Upper lobe of left lung (tissue), 6 donors: ENCODE data around the gene SMIM20. TPM values are rescaled to one million over a fixed set of nuclear protein-coding genes. Genes with fewer than 3 reads are reported as not detected.
"Not testable (repeated sequence)": the region's sequence is repeated elsewhere in the genome, so short reads cannot be mapped to it uniquely, and the experiment has no call there.

Experiments
- ATAC-seq, 2 donors: fragments of 200-7000 bp; cut with Tn5 transposase; one replicate each; pipeline ENCODE4 v1.9.1; 2022; ENCODE audit warnings: mild to moderate bottlenecking in 2 of 2, moderate library complexity in 2 of 2; ENCODE audit not compliant: low FRiP score in 2 of 2
- DNase-seq, 2 donors: peaks; one replicate each; pipeline ENCODE4 v3.0.0-alpha.2; 2019 to 2020
- H3K27ac ChIP-seq, 4 donors: fragments of 200-600 bp; sonication (generic); one replicate each; pipeline ENCODE4 v1.5.1; 2016 to 2019
- H3K27me3 ChIP-seq, 4 donors: fragments of 200-600 bp; sonication (generic); one replicate each; pipeline ENCODE4 v1.5.1; 2017 to 2019
- H3K36me3 ChIP-seq, 4 donors: fragments of 200-600 bp; sonication (generic); one replicate each; pipeline ENCODE4 v1.5.1; 2016 to 2019
- H3K4me1 ChIP-seq, 4 donors: fragments of 200-600 bp; sonication (generic); one replicate each; pipeline ENCODE4 v1.5.1; 2018 to 2019
- H3K4me3 ChIP-seq, 4 donors: fragments of 200-600 bp; sonication (generic); one replicate each; pipeline ENCODE4 v1.5.1; 2017 to 2019; ENCODE audit warnings: mild to moderate bottlenecking in 2 of 4, moderate library complexity in 1 of 4
- H3K9me3 ChIP-seq, 4 donors: fragments of 200-600 bp; sonication (generic); one replicate each; pipeline ENCODE4 v1.5.1; 2018 to 2019
- EP300 ChIP-seq, 4 donors: sonication (generic); formaldehyde crosslinking; IDR thresholded peaks; one replicate each; pipeline ENCODE4 v1.5.1; 2017; ENCODE audit warnings: antibody characterized with exemption in 4 of 4, control low read depth in 2 of 4
- POLR2A ChIP-seq, 4 donors: fragments of 450-650 bp; IDR thresholded peaks; one replicate each; pipeline ENCODE4 v1.5.1; 2016 to 2017; ENCODE audit warnings: antibody characterized with exemption in 4 of 4, mild to moderate bottlenecking in 2 of 4
- POLR2AphosphoS5 ChIP-seq, 2 donors: sonication (generic); formaldehyde crosslinking; IDR thresholded peaks; one replicate each; pipeline ENCODE4 v1.5.1; 2017; ENCODE audit warnings: antibody characterized with exemption in 2 of 2
- WGBS, 2 donors: methylation state at CpG; one replicate each; pipeline ENCODE4 v1.1.5; 2017 to 2018; 5-methylcytosine and 5-hydroxymethylcytosine counted together
- total RNA-seq, 6 donors: library from RNA; depleted of rRNA in 4 of 6; stranded (reverse); fragments of >200 nt in 4 of 6; gene quantifications; one replicate each; pipeline versions ENCODE4 v1.1.0 to v1.2.1, GENCODE V29; 2016 to 2021
- TF ChIP-seq, protein P1 (sequence below), 6 experiments: fragments of 450-650 bp in 4 of 6; fragments of 200-600 bp in 2 of 6; sonication (generic) in 2 of 6; IDR thresholded peaks; one replicate each; pipeline ENCODE4 v1.5.1; 2016 to 2019; ENCODE audit warnings: antibody characterized with exemption in 6 of 6
- donor health status: DM: no; HTN: no; CAD: no; lungs with moderate emphysema.
- donor health status: DM: no; HTN: yes; CAD: no; lungs with severe emphysema.

Gene SMIM20
- 10 to 100 TPM in 4 of 6 donors, 1 to 10 TPM in 2; 7.5 to 33.4 (median 20.8) TPM for total RNA-seq

DNA sequence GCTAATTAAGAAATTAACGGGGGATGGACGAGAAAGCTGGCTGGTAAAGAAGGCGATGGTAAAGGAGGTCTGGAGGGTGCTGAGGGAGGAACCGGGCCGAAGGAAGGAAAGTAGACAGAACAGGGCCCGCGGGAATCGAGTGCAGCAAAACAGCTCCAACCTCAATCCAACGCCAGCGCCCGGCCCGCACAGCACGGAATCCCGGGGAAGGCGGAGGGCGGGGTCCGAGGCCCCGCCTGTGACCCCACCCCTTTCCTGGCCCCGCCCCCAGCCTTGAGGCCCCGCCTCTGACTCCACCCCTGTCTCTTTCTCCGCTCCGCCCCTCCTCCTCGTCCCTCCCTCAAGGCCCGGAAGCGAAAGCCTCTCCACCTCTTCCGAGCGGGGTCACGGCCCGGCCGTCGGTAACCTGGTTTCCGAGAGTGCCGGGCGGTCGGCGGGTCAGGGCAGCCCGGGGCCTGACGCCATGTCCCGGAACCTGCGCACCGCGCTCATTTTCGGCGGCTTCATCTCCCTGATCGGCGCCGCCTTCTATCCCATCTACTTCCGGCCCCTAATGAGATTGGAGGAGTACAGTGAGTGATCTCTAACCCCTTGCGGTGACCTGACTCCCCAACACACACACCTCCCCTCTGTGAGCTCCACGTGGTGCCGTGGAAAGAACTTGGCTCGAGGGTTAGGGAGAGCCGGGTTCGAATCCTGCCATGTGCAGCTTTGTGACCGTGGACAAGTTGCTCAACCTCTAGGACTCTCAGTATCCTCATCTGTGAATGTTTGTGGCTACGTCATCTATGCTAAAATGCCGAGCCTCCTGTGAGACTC, at the start of gene SMIM20:
Gene SMIM20, plus strand, starts transcription at position 370 of the 819 bp plus-strand sequence. Its CDS starts 94 bp downstream, at position 464.
- peak within 1 kb of the TSS; percentile 59 to 75 (median 70) for H3K4me3 ChIP-seq
- WGBS, 2 donors: 2% methylated on average over 24 to 50 of the region's 57 CpGs
- no peaks in the 10 kb centered on the region for H3K36me3 ChIP-seq
- no peaks in the 10 kb centered on the region for H3K9me3 ChIP-seq
- DNase-seq (peak; percentile 94 to 95), ATAC-seq (peak; percentile 99 to 100)
- H3K27me3 ChIP-seq: no peaks in the 10 kb centered on the region
- H3K27ac ChIP-seq: peak within 1 kb of the TSS; percentile 90 to 96 (median 92)
- TF ChIP-seq POLR2A (IDR thresholded peaks at IDR 0.05): peak in 2 of 4 donors; percentile 50 to 81
- peak; percentile 82 to 86 for TF ChIP-seq POLR2AphosphoS5 (IDR thresholded peaks at IDR 0.05)
- TF ChIP-seq, protein P1, sequence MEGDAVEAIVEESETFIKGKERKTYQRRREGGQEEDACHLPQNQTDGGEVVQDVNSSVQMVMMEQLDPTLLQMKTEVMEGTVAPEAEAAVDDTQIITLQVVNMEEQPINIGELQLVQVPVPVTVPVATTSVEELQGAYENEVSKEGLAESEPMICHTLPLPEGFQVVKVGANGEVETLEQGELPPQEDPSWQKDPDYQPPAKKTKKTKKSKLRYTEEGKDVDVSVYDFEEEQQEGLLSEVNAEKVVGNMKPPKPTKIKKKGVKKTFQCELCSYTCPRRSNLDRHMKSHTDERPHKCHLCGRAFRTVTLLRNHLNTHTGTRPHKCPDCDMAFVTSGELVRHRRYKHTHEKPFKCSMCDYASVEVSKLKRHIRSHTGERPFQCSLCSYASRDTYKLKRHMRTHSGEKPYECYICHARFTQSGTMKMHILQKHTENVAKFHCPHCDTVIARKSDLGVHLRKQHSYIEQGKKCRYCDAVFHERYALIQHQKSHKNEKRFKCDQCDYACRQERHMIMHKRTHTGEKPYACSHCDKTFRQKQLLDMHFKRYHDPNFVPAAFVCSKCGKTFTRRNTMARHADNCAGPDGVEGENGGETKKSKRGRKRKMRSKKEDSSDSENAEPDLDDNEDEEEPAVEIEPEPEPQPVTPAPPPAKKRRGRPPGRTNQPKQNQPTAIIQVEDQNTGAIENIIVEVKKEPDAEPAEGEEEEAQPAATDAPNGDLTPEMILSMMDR (IDR thresholded peaks at IDR 0.05): peak in 2 of 6 experiments; percentile 6 to 41
- peak in 1 of 4 donors; percentile 66 for TF ChIP-seq EP300 (IDR thresholded peaks at IDR 0.05)
- peaks cover 10 to 22% (median 17%) of the 10 kb centered on the region in 4 donors for H3K4me1 ChIP-seq

DNA sequence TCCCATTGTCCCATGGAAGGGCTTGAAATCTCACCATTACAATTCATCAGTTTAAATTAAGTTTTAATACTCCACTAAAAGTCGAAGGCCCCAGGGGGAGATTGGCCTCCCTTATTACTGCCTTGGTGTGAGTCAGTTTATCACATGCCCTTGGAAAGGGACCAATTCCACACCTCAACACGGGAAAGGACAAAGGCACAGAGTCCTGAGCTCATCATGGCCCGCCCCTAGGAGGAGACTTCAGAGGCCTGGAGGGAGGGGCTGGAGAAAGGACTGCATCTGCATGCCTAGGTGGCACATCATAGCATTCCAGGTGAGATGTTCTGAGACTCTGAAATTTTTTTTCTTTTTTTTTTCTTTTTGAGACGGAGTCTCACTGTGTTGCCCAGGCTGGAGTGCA, 48.4 kb upstream of the SMIM20 start:
- no peaks in the 10 kb centered on the region for H3K9me3 ChIP-seq
- ATAC-seq: peak in 1 of 2 donors; percentile 70
- H3K4me3 ChIP-seq: no peak overlapping the region
- WGBS, 2 donors: 73 to 76% methylated on average over 4 of the region's 4 CpGs
- peaks cover 13 to 33% (median 17%) of the 10 kb centered on the region in 4 donors for H3K4me1 ChIP-seq
- peak in 1 of 2 donors; percentile 50 for DNase-seq
- no peak for TF ChIP-seq POLR2A (IDR thresholded peaks at IDR 0.05)
- no peak for TF ChIP-seq EP300 (IDR thresholded peaks at IDR 0.05)
- TF ChIP-seq POLR2AphosphoS5 (IDR thresholded peaks at IDR 0.05): no peak
- TF ChIP-seq, protein P1 (IDR thresholded peaks at IDR 0.05): no peak
- no peaks in the 10 kb centered on the region for H3K36me3 ChIP-seq
- H3K27ac ChIP-seq: no peak overlapping the region
- no peaks in the 10 kb centered on the region for H3K27me3 ChIP-seq

DNA sequence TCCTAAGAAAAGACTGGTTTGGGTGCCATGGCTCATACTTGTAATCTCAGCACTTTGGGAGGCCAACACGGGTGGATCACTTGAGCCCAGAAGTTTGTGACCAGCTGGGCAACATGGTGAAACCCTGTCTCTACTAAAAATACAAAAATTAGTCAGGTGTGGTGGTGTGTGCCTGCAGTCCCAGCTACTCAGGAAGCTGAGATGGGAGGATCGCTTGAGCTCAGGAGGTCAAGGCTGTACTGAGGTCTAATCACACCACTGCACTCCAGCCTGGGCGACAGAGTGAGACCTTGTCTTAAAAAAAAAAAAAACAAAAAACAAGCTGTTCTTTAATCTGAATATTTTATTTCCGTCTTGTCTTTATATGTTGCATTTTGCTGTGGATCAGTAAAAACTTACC, 47.6 kb upstream of the SMIM20 start:
- ATAC-seq, H3K36me3 ChIP-seq, H3K27me3 ChIP-seq, H3K4me3 ChIP-seq, DNase-seq, H3K9me3 ChIP-seq, H3K27ac ChIP-seq: not testable (repeated sequence)
- peaks cover 5 to 24% (median 9%) of the 10 kb centered on the region in 4 donors for H3K4me1 ChIP-seq
- 92 to 97% methylated on average over 4 of the region's 4 CpGs for WGBS, 2 donors

DNA sequence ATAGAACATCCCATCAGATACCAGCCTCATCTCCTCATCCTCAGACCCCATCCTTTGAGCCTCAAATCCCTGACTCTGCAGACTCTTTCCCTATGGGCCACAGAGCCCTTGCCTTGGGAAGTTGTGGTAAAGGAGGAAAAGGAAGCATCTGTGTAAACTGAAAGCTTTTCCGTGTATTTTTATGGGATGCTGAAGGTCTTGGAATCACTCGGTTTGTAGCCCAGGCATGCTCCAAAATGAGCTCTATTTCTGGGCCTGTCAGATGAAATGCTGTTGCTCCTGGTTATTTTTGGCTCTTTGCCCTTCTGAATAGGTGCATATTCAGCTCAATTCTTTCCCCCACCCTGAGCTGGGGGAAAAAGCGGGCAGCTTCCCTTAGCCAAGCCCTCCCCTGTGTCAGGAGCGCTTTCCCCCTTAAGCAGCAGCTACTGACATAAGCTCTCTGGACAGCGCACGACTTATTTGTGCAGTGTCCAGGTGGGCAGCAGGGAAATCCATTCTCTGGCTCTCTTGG, 46.2 kb upstream of the SMIM20 start:
- no peak for DNase-seq
- Histone ChIP-seq H3K27me3 (no peaks in the 10 kb centered on the region), H3K9me3 (no peaks in the 10 kb centered on the region), H3K36me3 (no peaks in the 10 kb centered on the region), H3K4me1 (peaks cover 2 to 22% (median 6%) of the 10 kb centered on the region in 4 donors), H3K4me3 (no peak overlapping the region), H3K27ac (peak overlapping the region in 1 of 4 donors; percentile 23)
- WGBS, 2 donors: 72 to 81% methylated on average over 6 of the region's 6 CpGs
- TF ChIP-seq POLR2A (IDR thresholded peaks at IDR 0.05) (no peak), EP300 (IDR thresholded peaks at IDR 0.05) (no peak), POLR2AphosphoS5 (IDR thresholded peaks at IDR 0.05) (no peak)
- TF ChIP-seq, protein P1 (IDR thresholded peaks at IDR 0.05): no peak
- no peak for ATAC-seq

DNA sequence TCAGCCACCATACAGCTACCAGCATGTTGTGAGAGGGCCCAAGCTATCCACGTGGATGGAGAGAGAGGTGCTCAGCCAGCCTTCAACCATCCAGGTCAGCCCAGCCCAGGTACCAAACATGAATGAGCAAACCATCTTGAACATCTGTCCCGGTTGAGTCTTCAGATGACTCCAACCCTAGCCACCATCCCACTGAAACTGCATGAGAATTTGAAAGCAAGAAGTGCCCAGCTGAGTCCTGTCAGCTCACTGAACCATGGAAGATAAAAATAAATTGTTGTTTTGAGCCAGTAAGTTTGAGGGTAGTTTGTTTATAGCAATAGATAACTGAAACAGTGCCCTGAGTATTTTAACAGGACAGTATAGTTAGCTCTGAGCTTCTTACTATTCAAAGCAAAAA, 43.9 kb upstream of the SMIM20 start:
- no peak for TF ChIP-seq POLR2AphosphoS5 (IDR thresholded peaks at IDR 0.05)
- TF ChIP-seq, protein P1 (IDR thresholded peaks at IDR 0.05): no peak
- TF ChIP-seq EP300 (IDR thresholded peaks at IDR 0.05): no peak
- no peak for TF ChIP-seq POLR2A (IDR thresholded peaks at IDR 0.05)
- 94 to 95% methylated on average over 2 of the region's 2 CpGs for WGBS, 2 donors
- Histone ChIP-seq H3K4me3 (no peak overlapping the region), H3K27me3 (no peaks in the 10 kb centered on the region), H3K36me3 (no peaks in the 10 kb centered on the region), H3K9me3 (no peaks in the 10 kb centered on the region), H3K27ac (no peak overlapping the region), H3K4me1 (peaks cover 0 to 19% (median 0%) of the 10 kb centered on the region in 4 donors)
- ATAC-seq (no peak), DNase-seq (no peak)
